Smooth muscle cell (in vitro differentiated cells): Measurements from ENCODE around the gene PRUNE2. TPM values are rescaled to one million over a fixed set of nuclear protein-coding genes. Genes with fewer than 3 reads are reported as not detected.

Experiments
- DNase-seq: peaks from one replicate; lab custom pipeline; 2025; ENCODE audit not compliant: unreplicated experiment; lab: John Stamatoyannopoulos, UW
- H2AFZ ChIP-seq: fragments of 200-600 bp; sonication (generic); 2 replicates; pipeline ENCODE4 v1.6.0; 2016; ENCODE audit warnings: antibody characterized with exemption, low read depth, mild to moderate bottlenecking
- H3F3A ChIP-seq: fragments of 200-600 bp; sonication (generic); 2 replicates; pipeline ENCODE4 v1.6.0; 2017; ENCODE audit warnings: antibody characterized with exemption, low read depth
- H3K27ac ChIP-seq: fragments of 200-600 bp; sonication (generic); 2 replicates; pipeline ENCODE4 v1.5.1; 2016; ENCODE audit warnings: low read depth, mild to moderate bottlenecking
- H3K27me3 ChIP-seq: fragments of 200-600 bp; sonication (generic); 2 replicates; pipeline ENCODE4 v1.6.1; 2016; ENCODE audit warnings: low read depth, mild to moderate bottlenecking
- H3K36me3 ChIP-seq: fragments of 200-600 bp; sonication (generic); 2 replicates; pipeline ENCODE4 v1.5.1; 2016; ENCODE audit warnings: low read depth
- H3K4me1 ChIP-seq: fragments of 200-600 bp; sonication (generic); 2 replicates; pipeline ENCODE4 v1.5.1; 2016; ENCODE audit warnings: low read depth
- H3K4me2 ChIP-seq: fragments of 200-600 bp; sonication (generic); 2 replicates; pipeline ENCODE4 v1.6.0; 2016; ENCODE audit warnings: mild to moderate bottlenecking
- H3K4me3 ChIP-seq: fragments of 200-600 bp; sonication (generic); 2 replicates; pipeline ENCODE4 v1.5.1; 2016; ENCODE audit warnings: mild to moderate bottlenecking
- H3K79me2 ChIP-seq: fragments of 200-600 bp; sonication (generic); 2 replicates; pipeline ENCODE4 v1.6.0; 2016; ENCODE audit warnings: low read depth, mild to moderate bottlenecking
- H3K9ac ChIP-seq: fragments of 200-600 bp; sonication (generic); 2 replicates; pipeline ENCODE4 v1.6.0; 2016; ENCODE audit warnings: low read depth
- H3K9me3 ChIP-seq: fragments of 200-600 bp; sonication (generic); replicated peaks from 2 replicates; pipeline ENCODE4 v1.5.1; 2016; ENCODE audit warnings: low read depth
- H4K20me1 ChIP-seq: fragments of 200-600 bp; sonication (generic); 2 replicates; pipeline ENCODE4 v1.6.0; 2016; ENCODE audit warnings: low read depth
- WGBS: methylation state at CpG from one replicate; pipeline ENCODE4 v1.1.7; 2016; ENCODE audit warnings: low lambda C conversion rate; 5-methylcytosine and 5-hydroxymethylcytosine counted together
- polyA plus RNA-seq: library from polyadenylated mRNA; unstranded; fragments of >200 nt; fragmentation: Nextera tagmentation; extraction: Ambion mirVana; gene quantifications from 2 replicates; pipeline ENCODE4 v1.2.1, GENCODE V29; 2016
- total RNA-seq: library from RNA; depleted of rRNA; stranded (reverse); fragments of >200 nt; gene quantifications from 2 replicates; pipeline ENCODE4 v1.2.3, GENCODE V29; 2014
- TF ChIP-seq, protein P1 (sequence below): fragments of 200-600 bp; sonication (generic); IDR thresholded peaks from 2 replicates; pipeline ENCODE4 v1.5.1; 2017; ENCODE audit warnings: borderline replicate concordance, mild to moderate bottlenecking, antibody characterized with exemption; ENCODE audit not compliant: insufficient read depth, poor library complexity, severe bottlenecking

The PRUNE2 gene
- total and polyA plus RNA-seq, 2 experiments from 2014 or later, result 0.79 to 1.9 TPM

DNA sequence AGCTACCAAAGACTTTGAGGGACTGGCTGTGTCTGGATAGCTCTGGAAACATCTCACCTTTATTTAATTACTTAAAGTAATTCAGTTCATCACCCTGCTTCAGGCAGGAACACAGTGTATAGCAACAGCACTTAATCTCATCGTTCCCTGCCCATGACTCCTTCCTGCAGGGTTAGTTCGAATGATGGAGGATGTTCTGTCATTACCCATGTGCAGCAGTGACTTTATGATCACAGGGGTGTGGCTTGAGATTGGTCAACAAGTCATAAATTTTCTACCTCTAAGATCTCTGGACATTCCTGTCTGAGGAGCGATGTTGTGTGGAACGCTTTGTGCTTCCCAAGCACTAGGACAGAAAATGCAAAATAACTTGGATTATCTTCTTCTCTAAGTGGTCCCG is 37.1 kb upstream of the PRUNE2 start:
- Histone ChIP-seq H3K36me3 (no peaks in the 10 kb centered on the region), H2AFZ (no peak overlapping the region), H3K4me2 (no peak overlapping the region), H3K9ac (no peak overlapping the region), H3K4me3 (no peak overlapping the region), H3F3A (no peaks in the 10 kb centered on the region), H3K9me3 (no peaks in the 10 kb centered on the region), H4K20me1 (no peaks in the 10 kb centered on the region), H3K4me1 (no peaks in the 10 kb centered on the region), H3K27me3 (no peaks in the 10 kb centered on the region), H3K27ac (no peak overlapping the region), H3K79me2 (no peaks in the 10 kb centered on the region)
- WGBS, result 88% methylated on average over 5 of the region's 5 CpGs
- DNase-seq, result no peak
- TF ChIP-seq, protein P1, sequence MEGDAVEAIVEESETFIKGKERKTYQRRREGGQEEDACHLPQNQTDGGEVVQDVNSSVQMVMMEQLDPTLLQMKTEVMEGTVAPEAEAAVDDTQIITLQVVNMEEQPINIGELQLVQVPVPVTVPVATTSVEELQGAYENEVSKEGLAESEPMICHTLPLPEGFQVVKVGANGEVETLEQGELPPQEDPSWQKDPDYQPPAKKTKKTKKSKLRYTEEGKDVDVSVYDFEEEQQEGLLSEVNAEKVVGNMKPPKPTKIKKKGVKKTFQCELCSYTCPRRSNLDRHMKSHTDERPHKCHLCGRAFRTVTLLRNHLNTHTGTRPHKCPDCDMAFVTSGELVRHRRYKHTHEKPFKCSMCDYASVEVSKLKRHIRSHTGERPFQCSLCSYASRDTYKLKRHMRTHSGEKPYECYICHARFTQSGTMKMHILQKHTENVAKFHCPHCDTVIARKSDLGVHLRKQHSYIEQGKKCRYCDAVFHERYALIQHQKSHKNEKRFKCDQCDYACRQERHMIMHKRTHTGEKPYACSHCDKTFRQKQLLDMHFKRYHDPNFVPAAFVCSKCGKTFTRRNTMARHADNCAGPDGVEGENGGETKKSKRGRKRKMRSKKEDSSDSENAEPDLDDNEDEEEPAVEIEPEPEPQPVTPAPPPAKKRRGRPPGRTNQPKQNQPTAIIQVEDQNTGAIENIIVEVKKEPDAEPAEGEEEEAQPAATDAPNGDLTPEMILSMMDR, result no peak

DNA sequence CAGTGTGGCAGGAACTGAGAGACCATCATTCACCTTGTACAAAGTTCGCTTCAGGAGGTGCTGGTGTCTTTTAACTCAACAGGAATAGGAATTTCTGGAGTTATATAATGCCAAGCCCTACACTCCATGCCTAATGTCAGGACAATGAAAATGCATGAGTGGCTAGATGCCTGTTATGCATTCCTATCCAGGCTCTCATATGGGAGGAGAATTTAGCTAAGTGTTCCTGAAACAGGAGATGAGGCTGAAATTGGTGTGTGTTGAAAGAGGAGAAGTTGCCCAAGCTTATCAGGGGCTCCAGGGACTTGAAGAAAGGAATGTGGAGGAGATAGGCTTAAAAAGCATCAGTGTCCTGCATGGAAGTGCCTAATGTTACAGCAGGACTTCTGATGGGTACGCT is 26.8 kb upstream of the PRUNE2 start:
- H3F3A ChIP-seq, result no peaks in the 10 kb centered on the region
- no peaks in the 10 kb centered on the region for H4K20me1 ChIP-seq
- no peak overlapping the region for H3K9ac ChIP-seq
- no peaks in the 10 kb centered on the region for H3K9me3 ChIP-seq
- no peak for DNase-seq
- no peak overlapping the region for H2AFZ ChIP-seq
- 80% methylated on average over 2 of the region's 2 CpGs for WGBS
- no peaks in the 10 kb centered on the region for H3K4me1 ChIP-seq
- no peaks in the 10 kb centered on the region for H3K27me3 ChIP-seq
- H3K4me3 ChIP-seq, result no peak overlapping the region
- no peak overlapping the region for H3K27ac ChIP-seq
- no peak overlapping the region for H3K4me2 ChIP-seq
- no peaks in the 10 kb centered on the region for H3K36me3 ChIP-seq
- no peaks in the 10 kb centered on the region for H3K79me2 ChIP-seq
- TF ChIP-seq, protein P1, result no peak

DNA sequence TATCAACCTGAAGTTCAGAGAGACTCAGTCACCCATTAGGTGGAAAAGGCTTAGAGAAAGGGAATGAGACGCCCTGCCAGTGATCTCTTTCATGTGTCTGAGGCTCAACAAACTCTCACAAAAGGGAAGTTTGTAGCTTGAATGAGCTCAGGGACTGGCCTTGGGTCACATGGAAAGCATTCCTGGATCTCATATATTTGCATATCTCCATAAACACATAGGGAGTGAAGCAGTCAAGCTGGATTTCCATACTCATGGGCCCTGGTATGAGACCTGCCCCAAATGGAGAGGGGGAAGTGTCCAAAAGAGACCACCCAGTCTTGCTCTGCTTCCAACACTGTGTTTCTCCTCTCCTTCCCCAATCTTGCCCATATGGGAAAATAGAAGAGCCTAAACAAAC is 26.4 kb upstream of the PRUNE2 start:
- Histone ChIP-seq H3K27me3 (no peaks in the 10 kb centered on the region), H3K9me3 (no peaks in the 10 kb centered on the region), H3K27ac (no peak overlapping the region), H3K79me2 (no peaks in the 10 kb centered on the region), H4K20me1 (no peaks in the 10 kb centered on the region), H3K4me3 (no peak overlapping the region), H3K4me1 (no peaks in the 10 kb centered on the region), H3K36me3 (no peaks in the 10 kb centered on the region), H3F3A (no peaks in the 10 kb centered on the region), H2AFZ (no peak overlapping the region), H3K9ac (no peak overlapping the region), H3K4me2 (no peak overlapping the region)
- 83% methylated on average over 1 of the region's 1 CpG for WGBS
- no peak for DNase-seq
- TF ChIP-seq, protein P1, result no peak

DNA sequence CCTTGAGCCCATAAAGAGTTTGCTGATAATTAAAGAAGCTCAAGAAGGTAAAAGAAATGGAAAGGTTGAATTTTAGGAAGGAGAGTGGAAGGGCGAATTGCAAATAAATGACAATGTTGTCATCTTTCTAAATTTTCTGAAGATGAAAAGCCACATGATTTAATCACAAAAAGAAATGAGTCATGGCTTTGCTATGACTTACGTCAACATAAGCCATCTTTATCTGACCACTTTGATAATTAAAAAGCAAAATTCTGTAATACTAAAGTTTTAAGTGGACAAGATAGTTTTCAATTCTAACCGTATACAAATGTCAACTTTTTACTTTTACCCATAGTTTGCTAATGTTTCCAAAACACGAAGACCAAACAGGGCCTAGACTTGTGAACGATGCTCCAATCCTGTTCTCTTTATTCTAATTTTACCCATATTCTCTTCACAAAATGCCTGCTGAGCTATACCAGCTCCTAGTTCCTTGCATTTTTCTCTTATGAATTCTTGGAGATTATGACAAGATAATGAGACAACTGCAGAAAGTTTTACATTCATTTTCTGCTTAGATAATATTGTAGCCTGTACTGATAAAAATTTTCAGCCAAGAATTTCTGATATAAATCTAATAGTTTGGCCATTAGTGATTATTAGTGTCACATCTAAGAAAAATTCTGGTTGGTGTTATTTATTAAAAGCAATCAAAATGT is 21.8 kb upstream of the PRUNE2 start:
- DNase-seq, result no peak
- 81% methylated on average over 5 of the region's 5 CpGs for WGBS
- H3K4me2 ChIP-seq, result no peak overlapping the region

More for the DNA sequence above, 21.8 kb upstream of the PRUNE2 start:
- H3K36me3 ChIP-seq, result no peaks in the 10 kb centered on the region
- no peak overlapping the region for H2AFZ ChIP-seq
- no peak overlapping the region for H3K4me3 ChIP-seq
- H3K27me3 ChIP-seq, result no peaks in the 10 kb centered on the region
- TF ChIP-seq, protein P1, result no peak
- H3K9me3 ChIP-seq, result no peaks in the 10 kb centered on the region
- no peaks in the 10 kb centered on the region for H3K79me2 ChIP-seq
- no peaks in the 10 kb centered on the region for H3F3A ChIP-seq
- no peaks in the 10 kb centered on the region for H3K4me1 ChIP-seq
- no peak overlapping the region for H3K9ac ChIP-seq
- H4K20me1 ChIP-seq, result no peaks in the 10 kb centered on the region
- no peak overlapping the region for H3K27ac ChIP-seq
